ENCODE data around the gene FAM227B.

GRCh38 chr15:49427372-49427771 is 193.2 kb downstream of the FAM227B start:
- TF ChIP-seq, protein P1, sequence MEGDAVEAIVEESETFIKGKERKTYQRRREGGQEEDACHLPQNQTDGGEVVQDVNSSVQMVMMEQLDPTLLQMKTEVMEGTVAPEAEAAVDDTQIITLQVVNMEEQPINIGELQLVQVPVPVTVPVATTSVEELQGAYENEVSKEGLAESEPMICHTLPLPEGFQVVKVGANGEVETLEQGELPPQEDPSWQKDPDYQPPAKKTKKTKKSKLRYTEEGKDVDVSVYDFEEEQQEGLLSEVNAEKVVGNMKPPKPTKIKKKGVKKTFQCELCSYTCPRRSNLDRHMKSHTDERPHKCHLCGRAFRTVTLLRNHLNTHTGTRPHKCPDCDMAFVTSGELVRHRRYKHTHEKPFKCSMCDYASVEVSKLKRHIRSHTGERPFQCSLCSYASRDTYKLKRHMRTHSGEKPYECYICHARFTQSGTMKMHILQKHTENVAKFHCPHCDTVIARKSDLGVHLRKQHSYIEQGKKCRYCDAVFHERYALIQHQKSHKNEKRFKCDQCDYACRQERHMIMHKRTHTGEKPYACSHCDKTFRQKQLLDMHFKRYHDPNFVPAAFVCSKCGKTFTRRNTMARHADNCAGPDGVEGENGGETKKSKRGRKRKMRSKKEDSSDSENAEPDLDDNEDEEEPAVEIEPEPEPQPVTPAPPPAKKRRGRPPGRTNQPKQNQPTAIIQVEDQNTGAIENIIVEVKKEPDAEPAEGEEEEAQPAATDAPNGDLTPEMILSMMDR (IDR thresholded peaks at IDR 0.05) = no peak
- no peak for TF ChIP-seq POLR2A (IDR thresholded peaks at IDR 0.05)

All from testis (tissue), 2 donors.